ENCODE data around the gene DCAF12.
"Not testable (repeated sequence)": the region's sequence is repeated elsewhere in the genome, so short reads cannot be mapped to it uniquely, and the experiment has no call there.

GRCh38 chr9:34042074-34042473 lies 84.4 kb downstream of the DCAF12 start:
- not testable (repeated sequence) for TF ChIP-seq POLR2A, CTCF (IDR thresholded peaks at IDR 0.05)
